ENCODE data around the gene TACC2. TPM values are rescaled to one million over a fixed set of nuclear protein-coding genes. Genes with fewer than 3 reads are reported as not detected.

Gene TACC2
- total RNA-seq, 1 experiment from 2014 or later = not detected

GRCh38 chr10:122293961-122294380, 305.0 kb downstream of the TACC2 start:
- Histone ChIP-seq H3K9ac (ENCODE audit: low read length) (no peak overlapping the region), H2AFZ (ENCODE audit: low read length) (no peak overlapping the region), H3K9me3 (ENCODE audit: low read length) (no peaks in the 10 kb centered on the region), H3K79me2 (ENCODE audit: low read length) (no peaks in the 10 kb centered on the region), H3K4me3 (ENCODE audit: low read length) (no peak overlapping the region), H3K36me3 (ENCODE audit: insufficient read depth, low read length) (no peaks in the 10 kb centered on the region), H3K27me3 (ENCODE audit: low read length) (no peaks in the 10 kb centered on the region; the same call in 1 of the 2 replicates), H3K9me2 (replicated peaks; ENCODE audit: insufficient read depth, low read length) (no peaks in the 10 kb centered on the region), H4K20me1 (ENCODE audit: insufficient read depth, low read depth, low read length) (no peaks in the 10 kb centered on the region; the same call in 1 of the 2 replicates), H3K27ac (ENCODE audit: low read length) (no peak overlapping the region), H3K4me2 (ENCODE audit: low read depth, low read length, poor library complexity, severe bottlenecking) (no peak overlapping the region), H3K4me1 (ENCODE audit: low read length) (no peaks in the 10 kb centered on the region)
- DNase-seq = no peak

DNA sequence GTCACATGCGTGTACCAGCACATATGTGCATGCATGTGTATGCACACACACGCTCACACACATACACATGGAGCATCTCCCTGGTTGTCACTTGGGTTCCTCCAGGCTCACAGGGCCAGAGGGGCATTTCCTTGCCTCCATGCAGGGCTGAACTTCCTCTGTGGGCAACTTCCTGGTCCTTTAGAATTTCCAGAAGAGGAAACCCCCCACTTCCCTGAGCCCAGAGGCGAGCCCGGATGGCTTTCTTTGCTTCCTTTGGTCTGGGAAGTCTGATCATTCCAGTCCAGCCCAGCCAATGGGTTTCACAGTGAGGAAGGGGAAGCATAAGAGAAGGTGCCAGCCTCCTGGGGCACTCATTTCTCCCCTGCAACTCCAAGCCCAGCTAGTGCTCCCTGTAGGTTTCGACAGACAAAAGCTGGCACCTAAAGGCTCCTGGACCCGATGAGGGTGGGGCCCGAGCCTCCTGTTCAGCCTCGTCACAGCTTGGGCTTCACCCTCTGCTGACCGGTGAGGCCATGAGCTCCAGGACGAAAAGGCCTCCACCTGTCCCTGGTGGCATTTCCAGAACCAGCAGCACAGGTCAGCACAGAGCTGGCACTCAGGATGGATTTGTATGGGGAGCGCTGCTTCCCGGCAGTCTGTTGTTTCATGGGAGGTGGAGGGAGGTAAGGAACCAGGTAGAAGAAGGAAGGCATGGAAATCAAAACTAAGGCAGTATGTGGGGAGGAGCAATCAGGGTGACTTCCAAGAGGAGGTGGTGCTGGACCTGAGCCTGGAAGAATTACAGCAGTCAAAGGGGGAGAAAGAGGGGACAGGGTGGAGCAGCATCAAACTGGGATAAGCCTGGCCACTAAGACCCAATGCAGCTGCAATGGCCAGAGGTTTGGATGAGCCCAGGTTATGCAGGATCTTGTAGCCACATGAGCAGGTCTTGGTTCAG, 305.8 kb downstream of the TACC2 start:
- no peak overlapping the region for H2AFZ ChIP-seq (ENCODE audit: low read length)
- no peaks in the 10 kb centered on the region for H3K9me2 ChIP-seq (replicated peaks; ENCODE audit: insufficient read depth, low read length)
- no peak overlapping the region for H3K4me2 ChIP-seq (ENCODE audit: low read depth, low read length, poor library complexity, severe bottlenecking)
- no peaks in the 10 kb centered on the region; the same call in 1 of the 2 replicates for H3K27me3 ChIP-seq (ENCODE audit: low read length)
- no peaks in the 10 kb centered on the region; the same call in 1 of the 2 replicates for H4K20me1 ChIP-seq (ENCODE audit: insufficient read depth, low read depth, low read length)
- no peak overlapping the region for H3K9ac ChIP-seq (ENCODE audit: low read length)
- H3K4me3 ChIP-seq (ENCODE audit: low read length) = no peak overlapping the region
- H3K36me3 ChIP-seq (ENCODE audit: insufficient read depth, low read length) = no peaks in the 10 kb centered on the region
- no peaks in the 10 kb centered on the region for H3K79me2 ChIP-seq (ENCODE audit: low read length)
- H3K9me3 ChIP-seq (ENCODE audit: low read length) = no peaks in the 10 kb centered on the region
- DNase-seq = no peak
- no peaks in the 10 kb centered on the region for H3K4me1 ChIP-seq (ENCODE audit: low read length)
- no peak overlapping the region for H3K27ac ChIP-seq (ENCODE audit: low read length)

DNA sequence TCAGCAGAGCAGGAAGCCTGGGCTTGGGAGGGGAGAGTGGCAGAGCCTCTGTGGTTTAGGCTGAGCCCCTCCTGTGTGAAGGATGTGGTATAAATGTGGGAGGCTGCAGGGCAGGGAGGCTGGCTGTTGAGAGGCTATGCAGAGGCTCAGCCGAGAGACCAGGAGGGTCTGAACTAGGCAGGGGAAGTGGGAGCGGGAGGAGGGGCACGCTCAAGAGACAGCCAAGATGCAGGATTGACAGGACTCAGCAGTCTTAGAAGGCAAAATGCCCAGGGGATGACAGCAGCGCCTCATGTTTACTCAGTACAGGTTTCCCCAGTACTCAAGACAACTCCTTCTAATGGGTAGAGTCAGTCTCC, 306.5 kb downstream of the TACC2 start:
- Histone ChIP-seq H3K27me3 (ENCODE audit: low read length) (no peaks in the 10 kb centered on the region; the same call in 1 of the 2 replicates), H3K79me2 (ENCODE audit: low read length) (no peaks in the 10 kb centered on the region), H3K9me2 (replicated peaks; ENCODE audit: insufficient read depth, low read length) (no peaks in the 10 kb centered on the region), H3K36me3 (ENCODE audit: insufficient read depth, low read length) (no peaks in the 10 kb centered on the region), H3K9me3 (ENCODE audit: low read length) (no peaks in the 10 kb centered on the region), H3K27ac (ENCODE audit: low read length) (no peak overlapping the region), H3K9ac (ENCODE audit: low read length) (no peak overlapping the region), H3K4me1 (ENCODE audit: low read length) (no peaks in the 10 kb centered on the region), H3K4me2 (ENCODE audit: low read depth, low read length, poor library complexity, severe bottlenecking) (no peak overlapping the region), H4K20me1 (ENCODE audit: insufficient read depth, low read depth, low read length) (no peaks in the 10 kb centered on the region; the same call in 1 of the 2 replicates), H3K4me3 (ENCODE audit: low read length) (no peak overlapping the region), H2AFZ (ENCODE audit: low read length) (no peak overlapping the region)
- DNase-seq = no peak

DNA sequence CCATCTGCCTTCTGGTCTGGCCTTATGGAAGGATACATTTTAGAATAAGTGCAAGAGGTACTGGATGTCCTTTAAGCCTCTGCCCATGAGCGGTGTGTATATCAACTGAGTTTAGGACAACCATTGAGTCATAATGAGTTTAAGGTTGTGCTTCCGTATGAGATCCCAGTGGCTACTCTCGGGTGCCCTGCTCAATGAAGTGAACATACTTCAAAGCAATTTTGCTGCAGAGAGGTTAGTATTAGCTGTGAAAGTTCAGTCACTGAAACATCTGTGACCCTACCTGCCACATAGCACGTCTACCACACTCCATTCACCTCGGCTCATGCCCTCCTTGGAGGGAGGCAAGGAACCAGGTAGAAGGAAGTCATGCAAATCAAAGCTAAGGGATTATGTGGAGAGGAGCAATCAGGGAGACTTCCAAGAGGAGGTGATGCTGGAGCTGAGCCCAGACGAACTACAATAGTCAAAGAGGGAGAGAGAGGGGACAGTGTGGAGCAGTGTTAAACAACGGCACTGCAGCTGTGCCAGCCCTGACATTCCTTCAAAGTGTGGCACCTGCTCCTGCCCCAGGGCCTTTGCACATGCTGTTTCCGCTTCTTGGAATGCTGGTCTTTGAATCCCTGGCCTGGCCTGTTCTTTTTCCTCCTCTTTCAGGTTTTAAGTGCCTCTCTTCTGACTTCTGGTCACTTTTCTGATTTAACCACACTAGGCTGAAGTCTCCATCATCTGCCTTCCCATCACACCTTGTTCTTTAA, 307.6 kb downstream of the TACC2 start:
- no peak overlapping the region for H3K4me2 ChIP-seq (ENCODE audit: low read depth, low read length, poor library complexity, severe bottlenecking)
- no peaks in the 10 kb centered on the region; the same call in 1 of the 2 replicates for H4K20me1 ChIP-seq (ENCODE audit: insufficient read depth, low read depth, low read length)
- H3K27ac ChIP-seq (ENCODE audit: low read length) = no peak overlapping the region
- H3K9me2 ChIP-seq (replicated peaks; ENCODE audit: insufficient read depth, low read length) = no peaks in the 10 kb centered on the region
- H3K27me3 ChIP-seq (ENCODE audit: low read length) = no peaks in the 10 kb centered on the region; the same call in 1 of the 2 replicates
- no peak overlapping the region for H2AFZ ChIP-seq (ENCODE audit: low read length)
- no peaks in the 10 kb centered on the region for H3K36me3 ChIP-seq (ENCODE audit: insufficient read depth, low read length)
- H3K9ac ChIP-seq (ENCODE audit: low read length) = no peak overlapping the region
- DNase-seq = no peak
- H3K79me2 ChIP-seq (ENCODE audit: low read length) = no peaks in the 10 kb centered on the region
- H3K9me3 ChIP-seq (ENCODE audit: low read length) = no peaks in the 10 kb centered on the region
- no peak overlapping the region for H3K4me3 ChIP-seq (ENCODE audit: low read length)
- H3K4me1 ChIP-seq (ENCODE audit: low read length) = no peaks in the 10 kb centered on the region

- Histone ChIP-seq H2AFZ (ENCODE audit: low read length) (no peak overlapping the region), H3K36me3 (ENCODE audit: insufficient read depth, low read length) (no peaks in the 10 kb centered on the region), H3K4me3 (ENCODE audit: low read length) (no peak overlapping the region), H3K4me2 (ENCODE audit: low read depth, low read length, poor library complexity, severe bottlenecking) (no peak overlapping the region), H3K27ac (ENCODE audit: low read length) (no peak overlapping the region), H3K27me3 (ENCODE audit: low read length) (no peaks in the 10 kb centered on the region; the same call in 1 of the 2 replicates), H3K79me2 (ENCODE audit: low read length) (no peaks in the 10 kb centered on the region), H4K20me1 (ENCODE audit: insufficient read depth, low read depth, low read length) (no peaks in the 10 kb centered on the region; the same call in 1 of the 2 replicates), H3K9me3 (ENCODE audit: low read length) (no peaks in the 10 kb centered on the region), H3K4me1 (ENCODE audit: low read length) (no peaks in the 10 kb centered on the region), H3K9ac (ENCODE audit: low read length) (no peak overlapping the region), H3K9me2 (replicated peaks; ENCODE audit: insufficient read depth, low read length) (no peaks in the 10 kb centered on the region)
- DNase-seq = no peak
Observed at GRCh38 chr10:122297583-122297982, 308.6 kb downstream of the TACC2 start.

DNA sequence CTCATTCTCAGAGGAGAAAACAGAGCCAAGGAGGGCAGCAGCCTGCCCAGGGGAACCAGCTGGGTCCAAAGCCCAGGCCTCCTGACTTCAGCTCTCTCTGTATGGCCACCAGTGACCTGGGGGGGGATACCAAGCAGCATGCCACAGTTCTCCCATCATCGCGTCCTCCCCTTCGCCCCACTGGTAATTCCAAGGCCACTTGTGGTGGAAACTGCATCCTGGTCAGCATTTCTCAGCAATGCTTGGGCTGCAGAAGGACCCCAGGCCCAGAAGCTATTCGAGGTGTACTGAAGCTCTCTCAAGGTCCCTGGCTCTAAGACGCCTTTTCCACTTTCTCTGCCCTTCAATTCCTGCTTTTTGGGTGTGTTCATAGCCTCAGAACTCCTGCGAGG, 309.2 kb downstream of the TACC2 start:
- Histone ChIP-seq H3K9ac (ENCODE audit: low read length) (no peak overlapping the region), H3K9me3 (ENCODE audit: low read length) (no peaks in the 10 kb centered on the region), H2AFZ (ENCODE audit: low read length) (no peak overlapping the region), H3K4me2 (ENCODE audit: low read depth, low read length, poor library complexity, severe bottlenecking) (no peak overlapping the region), H3K27me3 (ENCODE audit: low read length) (no peaks in the 10 kb centered on the region; the same call in 1 of the 2 replicates), H4K20me1 (ENCODE audit: insufficient read depth, low read depth, low read length) (no peaks in the 10 kb centered on the region; the same call in 1 of the 2 replicates), H3K4me1 (ENCODE audit: low read length) (no peaks in the 10 kb centered on the region), H3K36me3 (ENCODE audit: insufficient read depth, low read length) (no peaks in the 10 kb centered on the region), H3K27ac (ENCODE audit: low read length) (no peak overlapping the region), H3K4me3 (ENCODE audit: low read length) (no peak overlapping the region), H3K9me2 (replicated peaks; ENCODE audit: insufficient read depth, low read length) (no peaks in the 10 kb centered on the region), H3K79me2 (ENCODE audit: low read length) (no peaks in the 10 kb centered on the region)
- DNase-seq = no peak

DNA sequence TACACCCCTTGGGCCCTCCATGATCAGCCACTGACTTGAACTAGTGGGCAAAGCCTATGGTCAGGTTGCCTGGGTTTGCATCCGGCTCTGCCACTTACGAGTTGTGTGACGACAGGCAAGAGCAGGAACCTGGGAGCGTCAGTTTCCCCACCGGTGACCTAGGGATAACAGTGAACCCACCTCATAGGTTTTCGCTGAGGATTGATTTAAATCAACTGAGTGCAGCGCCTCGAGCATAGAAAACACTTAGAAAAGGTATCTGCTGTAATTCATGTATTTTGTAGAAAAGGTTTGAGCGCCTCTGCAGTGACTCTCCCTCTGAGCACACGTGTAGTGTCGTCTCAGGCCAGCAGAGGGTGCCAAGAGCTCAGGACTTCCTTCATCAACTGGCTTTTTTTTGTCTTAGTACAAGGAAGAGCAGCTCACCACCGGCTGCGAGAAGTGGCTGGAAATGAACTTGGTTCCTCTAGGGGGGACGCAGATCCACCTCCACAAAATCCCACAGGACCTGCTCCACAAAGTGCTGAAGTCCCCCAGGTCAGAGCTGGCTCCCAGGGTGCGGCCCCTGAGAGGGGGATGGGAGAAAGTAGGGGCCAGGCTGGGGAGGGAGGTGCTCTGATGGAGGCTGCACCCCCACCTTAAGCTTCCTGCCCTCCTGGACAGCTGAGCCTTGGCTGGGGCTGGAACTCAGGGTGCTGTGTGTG, 309.8 kb downstream of the TACC2 start:
- Histone ChIP-seq H3K79me2 (ENCODE audit: low read length) (no peaks in the 10 kb centered on the region), H3K9me3 (ENCODE audit: low read length) (no peaks in the 10 kb centered on the region), H3K9ac (ENCODE audit: low read length) (no peak overlapping the region), H2AFZ (ENCODE audit: low read length) (no peak overlapping the region), H3K4me2 (ENCODE audit: low read depth, low read length, poor library complexity, severe bottlenecking) (no peak overlapping the region), H3K27ac (ENCODE audit: low read length) (no peak overlapping the region), H3K27me3 (ENCODE audit: low read length) (no peaks in the 10 kb centered on the region; the same call in 1 of the 2 replicates), H3K9me2 (replicated peaks; ENCODE audit: insufficient read depth, low read length) (no peaks in the 10 kb centered on the region), H3K4me1 (ENCODE audit: low read length) (no peaks in the 10 kb centered on the region), H3K4me3 (ENCODE audit: low read length) (no peak overlapping the region), H3K36me3 (ENCODE audit: insufficient read depth, low read length) (no peaks in the 10 kb centered on the region), H4K20me1 (ENCODE audit: insufficient read depth, low read depth, low read length) (no peaks in the 10 kb centered on the region; the same call in 1 of the 2 replicates)
- DNase-seq = peak; percentile 88
